GM12801 (cell line): Measurements from ENCODE around the gene ROBO1.

Experiments used
- CTCF ChIP-seq: IDR thresholded peaks from one replicate; pipeline ENCODE4 v1.5.1; 2011; ENCODE audit warnings: control low read depth; ENCODE audit not compliant: insufficient read length; ENCODE audit errors: extremely low read depth

ROBO1 gene

GRCh38 chr3:78734048-78734637, 1033.7 kb downstream of the ROBO1 start:
- no peak for TF ChIP-seq CTCF

- TF ChIP-seq CTCF = no peak
Observed at GRCh38 chr3:78732893-78733292, 1034.9 kb downstream of the ROBO1 start.

- no peak for TF ChIP-seq CTCF
Observed at GRCh38 chr3:78732471-78732870, 1035.3 kb downstream of the ROBO1 start.

- no peak for TF ChIP-seq CTCF
Observed at GRCh38 chr3:78729946-78730345, 1037.9 kb downstream of the ROBO1 start.

- no peak for TF ChIP-seq CTCF
Observed at GRCh38 chr3:78728406-78729145, 1039.2 kb downstream of the ROBO1 start.

- TF ChIP-seq CTCF = no peak
Observed at GRCh38 chr3:78726545-78726944, 1041.3 kb downstream of the ROBO1 start.

- no peak for TF ChIP-seq CTCF
Observed at GRCh38 chr3:78725703-78726246, 1042.0 kb downstream of the ROBO1 start.
